SJSA1 (cell line): ENCODE data around the gene RNF19B. TPM values are rescaled to one million over a fixed set of nuclear protein-coding genes. Genes with fewer than 3 reads are reported as not detected.

Source experiments
- DNase-seq, 2 experiments: peaks; one replicate each; pipeline ENCODE4 v3.0.0-alpha.2; 2015 to 2020; ENCODE audit warnings: low spot score in 2 of 2, low read depth in 1 of 2
- H3K27ac ChIP-seq: fragments of 250-450 bp; sonication (Bioruptor Pico); 2 replicates; pipeline ENCODE4 v1.5.1; 2020; ENCODE audit warnings: mild to moderate bottlenecking, moderate library complexity
- H3K27me3 ChIP-seq: fragments of 250-450 bp; sonication (Bioruptor Pico); replicated peaks from 2 replicates; pipeline ENCODE4 v1.5.1; 2020; ENCODE audit warnings: mild to moderate bottlenecking, moderate library complexity
- H3K36me3 ChIP-seq: fragments of 250-450 bp; sonication (Bioruptor Pico); 2 replicates; pipeline ENCODE4 v1.5.1; 2020; ENCODE audit warnings: mild to moderate bottlenecking
- H3K4me1 ChIP-seq: fragments of 250-450 bp; sonication (Bioruptor Pico); replicated peaks from 2 replicates; pipeline ENCODE4 v1.6.1; 2021; ENCODE audit warnings: mild to moderate bottlenecking
- H3K4me3 ChIP-seq: fragments of 250-450 bp; sonication (Bioruptor Pico); 2 replicates; pipeline ENCODE4 v1.5.1; 2020; ENCODE audit warnings: mild to moderate bottlenecking
- H3K9me3 ChIP-seq: fragments of 250-450 bp; sonication (Bioruptor Pico); replicated peaks from 2 replicates; pipeline ENCODE4 v1.5.1; 2020; ENCODE audit warnings: mild to moderate bottlenecking
- total RNA-seq: library from RNA; depleted of rRNA; stranded (reverse); fragments of >200 nt; shearing (Covaris generic); gene quantifications from 2 replicates; pipeline ENCODE4 v1.2.3, GENCODE V29; 2014

The RNF19B gene
- total RNA-seq, 1 experiment from 2014 or later = 9.8 TPM

- Histone ChIP-seq H3K27me3 (peaks cover 14% of the 10 kb centered on the region), H3K4me1 (peaks cover 17% of the 10 kb centered on the region), H3K36me3 (peaks cover 3% of the 10 kb centered on the region; the same call in 1 of the 2 replicates), H3K9me3 (no peaks in the 10 kb centered on the region), H3K4me3 (no peak overlapping the region), H3K27ac (no peak overlapping the region)
- DNase-seq = no peak
These were observed 3.4 kb upstream of the RNF19B start for GRCh38 chr1:32967888-32968568.

GRCh38 chr1:32966900-32967299 is 2.3 kb upstream of the RNF19B start:
- peaks cover 3% of the 10 kb centered on the region for H3K27me3 ChIP-seq
- no peak overlapping the region for H3K4me3 ChIP-seq
- no peaks in the 10 kb centered on the region for H3K9me3 ChIP-seq
- H3K4me1 ChIP-seq = peaks cover 20% of the 10 kb centered on the region
- peaks cover 3% of the 10 kb centered on the region; the same call in 1 of the 2 replicates for H3K36me3 ChIP-seq
- H3K27ac ChIP-seq = no peak overlapping the region
- DNase-seq = no peak

DNA sequence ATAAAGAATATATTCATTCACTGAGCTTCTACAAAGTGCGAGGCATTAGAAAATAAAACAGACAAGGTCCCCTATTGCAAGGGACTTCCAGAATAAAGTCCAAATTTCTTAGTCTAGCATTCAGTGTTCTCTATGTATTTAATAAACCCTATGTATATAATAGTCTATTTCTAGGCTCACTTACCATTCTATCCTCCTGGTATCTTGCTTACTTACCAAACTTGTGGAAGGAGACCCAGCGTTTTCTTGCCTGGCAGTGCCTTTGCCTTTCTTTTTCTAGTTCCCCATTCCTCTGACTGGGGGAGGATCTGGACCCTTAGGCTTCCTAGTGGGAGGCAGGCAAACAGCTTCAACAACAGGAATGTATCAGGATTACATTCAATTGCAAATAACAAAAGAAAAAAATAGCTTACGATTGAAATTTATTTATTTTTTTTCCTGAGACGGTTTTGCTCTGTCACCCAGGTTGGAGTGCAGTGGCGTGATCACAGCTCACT is 690 bp upstream of the RNF19B start:
- Histone ChIP-seq H3K27ac (no peak overlapping the region), H3K27me3 (no peaks in the 10 kb centered on the region), H3K9me3 (no peaks in the 10 kb centered on the region), H3K4me1 (peaks cover 20% of the 10 kb centered on the region), H3K36me3 (peaks cover 3% of the 10 kb centered on the region; the same call in 1 of the 2 replicates), H3K4me3 (peak overlapping the region; percentile 73)
- DNase-seq = no peak

GRCh38 chr1:32963746-32964460 is 706 bp downstream of the RNF19B start:
- Histone ChIP-seq H3K4me3 (peak overlapping the region; percentile 73), H3K36me3 (peaks cover 3% of the 10 kb centered on the region; the same call in 1 of the 2 replicates), H3K27me3 (no peaks in the 10 kb centered on the region), H3K4me1 (peaks cover 20% of the 10 kb centered on the region), H3K27ac (no peak overlapping the region), H3K9me3 (no peaks in the 10 kb centered on the region)
- DNase-seq = peak; percentile 55 to 65

DNA sequence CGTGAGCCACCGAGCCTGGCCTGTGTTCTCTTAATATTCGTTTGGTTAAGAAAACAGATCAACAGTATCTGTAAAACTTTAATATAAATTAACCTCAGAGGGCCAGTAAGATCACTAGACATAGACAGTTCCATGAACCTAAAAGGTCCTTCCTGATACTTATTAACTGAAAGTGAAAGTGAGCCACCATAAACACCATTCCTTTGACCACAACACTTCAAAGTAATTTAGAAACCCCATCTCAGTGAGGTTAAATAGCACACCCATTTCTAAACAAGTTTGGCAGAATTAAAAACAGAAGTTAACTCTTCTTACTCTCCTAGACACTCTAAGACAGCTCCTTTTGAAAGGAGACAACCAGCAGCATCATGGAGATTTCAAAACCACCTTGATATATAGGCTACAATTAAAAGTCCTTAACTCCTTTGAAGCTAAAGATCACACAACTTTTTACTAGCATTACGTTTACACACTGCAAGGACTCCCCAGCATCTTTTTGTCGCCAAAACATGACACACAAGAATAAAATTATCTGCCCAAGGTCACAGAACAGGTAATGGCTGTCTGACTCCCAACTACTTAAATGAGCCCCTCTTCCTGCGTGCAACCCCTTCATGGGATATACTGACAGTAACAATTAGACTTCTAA is 2.2 kb downstream of the RNF19B start:
- no peak for DNase-seq
- no peaks in the 10 kb centered on the region for H3K27me3 ChIP-seq
- no peak overlapping the region for H3K27ac ChIP-seq
- H3K4me1 ChIP-seq = peaks cover 20% of the 10 kb centered on the region
- H3K36me3 ChIP-seq = peaks cover 3% of the 10 kb centered on the region; the same call in 1 of the 2 replicates
- no peaks in the 10 kb centered on the region for H3K9me3 ChIP-seq
- no peak overlapping the region; the same call in 1 of the 2 replicates for H3K4me3 ChIP-seq

- peaks cover 20% of the 10 kb centered on the region for H3K4me1 ChIP-seq
- H3K27me3 ChIP-seq = no peaks in the 10 kb centered on the region
- no peaks in the 10 kb centered on the region for H3K9me3 ChIP-seq
- peaks cover 3% of the 10 kb centered on the region; the same call in 1 of the 2 replicates for H3K36me3 ChIP-seq
- no peak for DNase-seq
- no peak overlapping the region for H3K4me3 ChIP-seq
- no peak overlapping the region for H3K27ac ChIP-seq
These were observed 3.7 kb downstream of the RNF19B start for GRCh38 chr1:32960819-32961355.

DNA sequence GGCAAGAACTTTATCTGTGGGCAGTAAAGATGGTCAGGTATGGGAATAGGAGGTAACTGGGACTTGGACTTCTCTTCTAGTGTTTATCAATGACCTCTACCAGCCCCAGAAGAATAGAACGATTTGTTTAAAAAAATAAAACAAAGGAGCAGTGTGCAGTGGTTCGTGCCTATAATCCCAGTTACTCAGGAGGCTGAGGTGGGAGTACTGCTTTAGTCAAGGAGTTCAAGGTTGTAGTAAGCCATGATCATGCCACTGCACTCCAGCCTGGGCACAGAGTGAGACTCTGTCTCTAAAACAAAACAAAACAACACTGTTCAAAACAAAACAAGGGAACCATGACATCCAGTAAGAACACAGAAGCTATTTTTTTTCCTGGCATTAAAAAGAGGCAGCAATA is 4.3 kb downstream of the RNF19B start:
- peaks cover 3% of the 10 kb centered on the region; the same call in 1 of the 2 replicates for H3K36me3 ChIP-seq

GRCh38 chr1:32958827-32959226 is 5.8 kb downstream of the RNF19B start:
- Histone ChIP-seq H3K27ac (no peak overlapping the region), H3K9me3 (no peaks in the 10 kb centered on the region), H3K36me3 (no peaks in the 10 kb centered on the region), H3K27me3 (no peaks in the 10 kb centered on the region), H3K4me3 (no peak overlapping the region), H3K4me1 (peaks cover 23% of the 10 kb centered on the region)
- DNase-seq = no peak

More for the DNA sequence above, 4.3 kb downstream of the RNF19B start:
- DNase-seq = no peak
- Histone ChIP-seq H3K4me3 (no peak overlapping the region), H3K27ac (no peak overlapping the region), H3K9me3 (no peaks in the 10 kb centered on the region), H3K4me1 (peaks cover 20% of the 10 kb centered on the region), H3K27me3 (no peaks in the 10 kb centered on the region)

DNA sequence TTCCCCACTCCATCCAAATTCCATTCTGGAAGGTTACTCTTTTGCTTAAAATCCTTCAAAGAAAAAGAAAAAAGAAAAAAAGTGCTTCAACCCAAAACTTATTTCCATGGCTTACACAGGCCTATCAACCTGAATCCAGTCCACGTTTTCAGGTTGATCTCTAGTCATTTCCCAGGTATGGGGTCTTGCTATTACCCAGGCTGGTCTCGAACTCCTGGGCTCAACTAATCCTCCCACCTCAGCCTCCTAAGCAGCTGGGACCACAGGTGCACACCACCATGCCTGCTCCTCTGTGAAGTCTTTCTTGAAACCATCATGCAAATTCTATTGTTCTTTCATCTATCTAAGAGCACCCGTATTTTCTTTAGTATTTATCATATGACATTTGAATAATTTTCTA is 7.6 kb downstream of the RNF19B start:
- no peaks in the 10 kb centered on the region for H3K36me3 ChIP-seq
- no peak for DNase-seq

GRCh38 chr1:32954168-32954567 is 10.4 kb downstream of the RNF19B start:
- peaks cover 14% of the 10 kb centered on the region for H3K4me1 ChIP-seq
- H3K4me3 ChIP-seq = no peak overlapping the region
- peak overlapping the region; percentile 6; the same call in 1 of the 2 replicates for H3K27ac ChIP-seq
- H3K9me3 ChIP-seq = no peaks in the 10 kb centered on the region
- H3K36me3 ChIP-seq = no peaks in the 10 kb centered on the region
- DNase-seq = no peak
- no peaks in the 10 kb centered on the region for H3K27me3 ChIP-seq

More for the DNA sequence above, 7.6 kb downstream of the RNF19B start:
- peaks cover 16% of the 10 kb centered on the region for H3K4me1 ChIP-seq
- H3K9me3 ChIP-seq = no peaks in the 10 kb centered on the region
- no peak overlapping the region for H3K4me3 ChIP-seq
- no peak overlapping the region for H3K27ac ChIP-seq
- H3K27me3 ChIP-seq = no peaks in the 10 kb centered on the region

GRCh38 chr1:32953495-32953894 is 11.1 kb downstream of the RNF19B start:
- Histone ChIP-seq H3K27me3 (no peaks in the 10 kb centered on the region), H3K9me3 (no peaks in the 10 kb centered on the region), H3K4me1 (peaks cover 14% of the 10 kb centered on the region), H3K27ac (peak overlapping the region; percentile 6), H3K36me3 (no peaks in the 10 kb centered on the region), H3K4me3 (no peak overlapping the region)
- peak in 1 of 2 experiments; percentile 60 for DNase-seq

- Histone ChIP-seq H3K36me3 (peaks cover 17% of the 10 kb centered on the region), H3K9me3 (no peaks in the 10 kb centered on the region), H3K4me1 (peaks cover 14% of the 10 kb centered on the region), H3K27me3 (no peaks in the 10 kb centered on the region), H3K4me3 (no peak overlapping the region), H3K27ac (no peak overlapping the region)
- no peak for DNase-seq
These were observed 15.1 kb downstream of the RNF19B start for GRCh38 chr1:32949519-32949918.

GRCh38 chr1:32948905-32949304 is 15.7 kb downstream of the RNF19B start:
- Histone ChIP-seq H3K36me3 (peaks cover 23% of the 10 kb centered on the region), H3K27ac (no peak overlapping the region), H3K4me1 (peaks cover 9% of the 10 kb centered on the region), H3K9me3 (no peaks in the 10 kb centered on the region), H3K4me3 (no peak overlapping the region), H3K27me3 (no peaks in the 10 kb centered on the region)
- no peak for DNase-seq
